CD4-positive, alpha-beta memory T cell (primary cell): ENCODE results near the gene KCNV2. TPM values are rescaled to one million over a fixed set of nuclear protein-coding genes. Genes with fewer than 3 reads are reported as not detected.

Source experiments
- CTCF ChIA-PET: fragments of 350-600 bp; sonication (Branson Sonifier 250); formaldehyde crosslinking; loops from one replicate; lab custom pipeline; 2021; ENCODE audit warnings: inconsistent platforms; ENCODE audit not compliant: partially characterized antibody; lab: Charles Lee
- POLR2A ChIA-PET: fragments of 350-600 bp; sonication (Branson Sonifier 250); formaldehyde crosslinking; loops from one replicate; lab custom pipeline; 2021; ENCODE audit not compliant: partially characterized antibody; lab: Charles Lee
- DNase-seq, 5 donors: peaks; one replicate each; pipeline versions ENCODE4 v3.0.0 to v3.0.0-alpha.2; 2020 to 2022; ENCODE audit warnings: mixed read lengths in 1 of 5
- H3K27ac ChIP-seq: one replicate; pipeline ENCODE4 v1.7.0; 2013; ENCODE audit warnings: low read depth, low read length
- H3K27me3 ChIP-seq: 2 replicates; pipeline ENCODE4 v1.7.0; 2013; ENCODE audit warnings: mild to moderate bottlenecking, low read length, moderate library complexity; ENCODE audit not compliant: insufficient read depth
- H3K36me3 ChIP-seq: 2 replicates; pipeline ENCODE4 v1.7.0; 2013; ENCODE audit warnings: mild to moderate bottlenecking, low read length, moderate library complexity; ENCODE audit not compliant: insufficient read depth
- H3K4me1 ChIP-seq: 2 replicates; pipeline ENCODE4 v1.7.0; 2013; ENCODE audit warnings: mild to moderate bottlenecking, low read length, moderate library complexity; ENCODE audit not compliant: insufficient read depth
- H3K4me3 ChIP-seq, 2 donors: one replicate each; pipeline ENCODE4 v1.7.0; 2013; ENCODE audit warnings: low read length in 2 of 2, mild to moderate bottlenecking in 1 of 2
- H3K9me3 ChIP-seq, 2 donors: one replicate each; pipeline ENCODE4 v1.7.0; 2013; ENCODE audit warnings: low read length in 2 of 2, control low read depth in 1 of 2; ENCODE audit not compliant: control insufficient read depth in 1 of 2
- H3K27ac Mint-ChIP-seq, 7 donors: one replicate each; pipeline ENCODE4 v1.8.0; 2020 to 2021; ENCODE audit warnings: mixed read lengths in 7 of 7, mild to moderate bottlenecking in 6 of 7, inconsistent platforms in 3 of 7, moderate library complexity in 3 of 7
- H3K27me3 Mint-ChIP-seq, 2 donors: one replicate each; pipeline ENCODE4 v1.8.0; 2020 to 2021; ENCODE audit warnings: mixed read lengths in 2 of 2
- H3K36me3 Mint-ChIP-seq, 2 donors: one replicate each; pipeline ENCODE4 v1.8.0; 2020 to 2021; ENCODE audit warnings: mixed read lengths in 2 of 2, inconsistent platforms in 1 of 2, mild to moderate bottlenecking in 1 of 2
- H3K4me1 Mint-ChIP-seq, 4 donors: one replicate each; pipeline ENCODE4 v1.8.0; 2020 to 2021; ENCODE audit warnings: mixed read lengths in 4 of 4, mild to moderate bottlenecking in 1 of 4
- H3K4me3 Mint-ChIP-seq, 8 donors: one replicate each; pipeline ENCODE4 v1.8.0; 2020 to 2021; ENCODE audit warnings: mixed read lengths in 8 of 8, mild to moderate bottlenecking in 7 of 8, moderate library complexity in 6 of 8, inconsistent platforms in 3 of 8
- H3K9me3 Mint-ChIP-seq, 8 donors: one replicate each; pipeline ENCODE4 v1.8.0; 2020 to 2021; ENCODE audit warnings: mixed read lengths in 8 of 8, mild to moderate bottlenecking in 5 of 8, inconsistent platforms in 3 of 8, moderate library complexity in 1 of 8
- intact Hi-C: fragments of 100-400 bp; cut with micrococcal nuclease; formaldehyde crosslinking; loops from one replicate; pipeline ENCODE4 v1.15.1; 2023
- polyA plus RNA-seq, 2 donors: library from polyadenylated mRNA; unstranded; fragments of 300-500 nt; fragmentation: Illumina TruSeq; gene quantifications; one replicate each; pipeline ENCODE4 v1.2.3, GENCODE V29; 2021
- total RNA-seq, 2 experiments: library from RNA; stranded (reverse); gene quantifications; one replicate each; pipeline ENCODE4 v1.2.3, GENCODE V29; 2021

KCNV2 gene
- total and polyA plus RNA-seq, 4 experiments from 2014 or later, result not detected

GRCh38 chr9:2758898-2759510 lies 41.7 kb downstream of the KCNV2 start:
- H3K27ac ChIP-seq, result no peak overlapping the region
- no peak for DNase-seq
- H3K9me3 ChIP-seq, result no peaks in the 10 kb centered on the region
- Mint-ChIP-seq H3K9me3 (peaks cover 0 to 5% (median 2%) of the 10 kb centered on the region in 8 donors), H3K4me3 (no peak overlapping the region), H3K4me1 (peaks cover 0 to 7% (median 3%) of the 10 kb centered on the region in 4 donors), H3K36me3 (peaks cover 19 to 72% of the 10 kb centered on the region in 2 donors), H3K27ac (no peak overlapping the region), H3K27me3 (no peaks in the 10 kb centered on the region)
- H3K27me3 ChIP-seq, result no peaks in the 10 kb centered on the region
- H3K36me3 ChIP-seq, result no peaks in the 10 kb centered on the region
- CTCF ChIA-PET, result no interaction called here
- peaks cover 4% of the 10 kb centered on the region for H3K4me1 ChIP-seq
- no peak overlapping the region for H3K4me3 ChIP-seq
- POLR2A ChIA-PET, result no interaction called here
- intact Hi-C loops, result no loop called here

- H3K9me3 Mint-ChIP-seq, result no peaks in the 10 kb centered on the region
- H3K36me3 ChIP-seq, result no peaks in the 10 kb centered on the region
- H3K4me3 Mint-ChIP-seq, result no peak overlapping the region
- H3K36me3 Mint-ChIP-seq, result peaks cover 15 to 61% of the 10 kb centered on the region in 2 donors
- no peak overlapping the region for H3K4me3 ChIP-seq
- no peaks in the 10 kb centered on the region for H3K9me3 ChIP-seq
- peaks cover 21% of the 10 kb centered on the region for H3K4me1 ChIP-seq
- no peak overlapping the region for H3K27ac ChIP-seq
- no peak for DNase-seq
- ChIA-PET CTCF (no interaction called here), POLR2A (no interaction called here)
- H3K27me3 Mint-ChIP-seq, result no peaks in the 10 kb centered on the region
- H3K4me1 Mint-ChIP-seq, result peaks cover 16 to 30% (median 23%) of the 10 kb centered on the region in 4 donors
- no peaks in the 10 kb centered on the region for H3K27me3 ChIP-seq
- no peak overlapping the region for H3K27ac Mint-ChIP-seq
- intact Hi-C loops, result no loop called here
Observed at GRCh38 chr9:2761424-2761823, 44.1 kb downstream of the KCNV2 start.

- Histone ChIP-seq H3K4me3 (no peak overlapping the region), H3K27me3 (no peaks in the 10 kb centered on the region), H3K4me1 (peaks cover 21% of the 10 kb centered on the region), H3K36me3 (no peaks in the 10 kb centered on the region), H3K9me3 (no peaks in the 10 kb centered on the region), H3K27ac (no peak overlapping the region)
- no peaks in the 10 kb centered on the region for H3K27me3 Mint-ChIP-seq
- intact Hi-C loops, result no loop called here
- peaks cover 22 to 49% of the 10 kb centered on the region in 2 donors for H3K36me3 Mint-ChIP-seq
- POLR2A ChIA-PET, result no interaction called here
- H3K27ac Mint-ChIP-seq, result peak overlapping the region in 6 of 7 donors; percentile 76 to 91 (median 88)
- H3K9me3 Mint-ChIP-seq, result no peaks in the 10 kb centered on the region
- peaks cover 16 to 34% (median 23%) of the 10 kb centered on the region in 4 donors for H3K4me1 Mint-ChIP-seq
- peak; percentile 12 to 41 (median 31) for DNase-seq
- CTCF ChIA-PET, result no interaction called here
- H3K4me3 Mint-ChIP-seq, result peak overlapping the region in 7 of 8 donors; percentile 9 to 74 (median 58)
Observed at GRCh38 chr9:2764353-2764752, 47.0 kb downstream of the KCNV2 start.

GRCh38 chr9:2765250-2765880 lies 48.1 kb downstream of the KCNV2 start:
- H3K4me3 ChIP-seq, result no peak overlapping the region
- Mint-ChIP-seq H3K4me3 (peak overlapping the region in 4 of 8 donors; percentile 6 to 59 (median 18)), H3K36me3 (peaks cover 25 to 49% of the 10 kb centered on the region in 2 donors), H3K4me1 (peaks cover 16 to 34% (median 23%) of the 10 kb centered on the region in 4 donors), H3K27me3 (no peaks in the 10 kb centered on the region), H3K27ac (peak overlapping the region; percentile 12 to 90 (median 76)), H3K9me3 (no peaks in the 10 kb centered on the region)
- intact Hi-C loops, result no loop called here
- ChIA-PET POLR2A (no interaction called here), CTCF (no interaction called here)
- no peaks in the 10 kb centered on the region for H3K27me3 ChIP-seq
- H3K36me3 ChIP-seq, result no peaks in the 10 kb centered on the region
- DNase-seq, result peak in 1 of 5 donors; percentile 2
- no peaks in the 10 kb centered on the region for H3K9me3 ChIP-seq
- H3K27ac ChIP-seq, result no peak overlapping the region
- H3K4me1 ChIP-seq, result peaks cover 21% of the 10 kb centered on the region

- H3K9me3 Mint-ChIP-seq, result peaks cover 0 to 11% (median 0%) of the 10 kb centered on the region in 8 donors
- POLR2A ChIA-PET, result no interaction called here
- Histone ChIP-seq H3K4me1 (peaks cover 21% of the 10 kb centered on the region), H3K27ac (no peak overlapping the region), H3K36me3 (peaks cover 6% of the 10 kb centered on the region), H3K9me3 (no peaks in the 10 kb centered on the region), H3K27me3 (no peaks in the 10 kb centered on the region), H3K4me3 (no peak overlapping the region)
- H3K4me3 Mint-ChIP-seq, result no peak overlapping the region
- peak overlapping the region in 2 of 7 donors; percentile 45 to 57 for H3K27ac Mint-ChIP-seq
- peaks cover 43 to 55% of the 10 kb centered on the region in 2 donors for H3K36me3 Mint-ChIP-seq
- CTCF ChIA-PET, result no interaction called here
- intact Hi-C loops, result no loop called here
- peaks cover 16 to 34% (median 24%) of the 10 kb centered on the region in 4 donors for H3K4me1 Mint-ChIP-seq
- H3K27me3 Mint-ChIP-seq, result no peaks in the 10 kb centered on the region
- DNase-seq, result no peak
Observed at GRCh38 chr9:2767800-2768677, 50.7 kb downstream of the KCNV2 start.

GRCh38 chr9:2771087-2771486 lies 53.8 kb downstream of the KCNV2 start:
- no peak overlapping the region for H3K27ac ChIP-seq
- Mint-ChIP-seq H3K36me3 (peaks cover 71 to 79% of the 10 kb centered on the region in 2 donors), H3K4me3 (no peak overlapping the region), H3K4me1 (peaks cover 0 to 6% (median 3%) of the 10 kb centered on the region in 4 donors), H3K9me3 (peaks cover 2 to 40% (median 24%) of the 10 kb centered on the region in 8 donors), H3K27me3 (no peaks in the 10 kb centered on the region), H3K27ac (no peak overlapping the region)
- DNase-seq, result no peak
- peaks cover 6% of the 10 kb centered on the region for H3K36me3 ChIP-seq
- H3K27me3 ChIP-seq, result no peaks in the 10 kb centered on the region
- no peak overlapping the region for H3K4me3 ChIP-seq
- intact Hi-C loops, result loop anchor here (2.0 kb wide), 1 partner anchor 20 kb away; no protein-coding TSS in a partner anchor
- H3K9me3 ChIP-seq, result no peaks in the 10 kb centered on the region
- no peaks in the 10 kb centered on the region for H3K4me1 ChIP-seq
- ChIA-PET CTCF (no interaction called here), POLR2A (no interaction called here)

GRCh38 chr9:2771661-2772060 lies 54.4 kb downstream of the KCNV2 start:
- CTCF ChIA-PET, result no interaction called here
- no peaks in the 10 kb centered on the region for H3K27me3 Mint-ChIP-seq
- no peaks in the 10 kb centered on the region for H3K9me3 ChIP-seq
- no peak for DNase-seq
- H3K27ac Mint-ChIP-seq, result no peak overlapping the region
- H3K4me3 Mint-ChIP-seq, result no peak overlapping the region
- H3K9me3 Mint-ChIP-seq, result peaks cover 2 to 46% (median 29%) of the 10 kb centered on the region in 8 donors
- no peaks in the 10 kb centered on the region for H3K27me3 ChIP-seq
- peaks cover 6% of the 10 kb centered on the region for H3K36me3 ChIP-seq
- no peaks in the 10 kb centered on the region for H3K4me1 ChIP-seq
- H3K27ac ChIP-seq, result no peak overlapping the region
- intact Hi-C loops, result loop anchor here (2.0 kb wide), 1 partner anchor 19 kb away; no protein-coding TSS in a partner anchor
- H3K4me3 ChIP-seq, result no peak overlapping the region
- H3K36me3 Mint-ChIP-seq, result peaks cover 77 to 85% of the 10 kb centered on the region in 2 donors
- POLR2A ChIA-PET, result no interaction called here
- peaks cover 0 to 4% (median 1%) of the 10 kb centered on the region in 4 donors for H3K4me1 Mint-ChIP-seq
